Astrocyte of the spinal cord (primary cell): ENCODE data around the gene FLT1.

Source experiments
- DNase-seq: peaks from one replicate; pipeline ENCODE4 v3.0.0; 2011; ENCODE audit warnings: low read depth, low spot score
- H3K4me3 ChIP-seq: 2 replicates; pipeline ENCODE4 v1.5.1; 2011; ENCODE audit warnings: low read depth, mild to moderate bottlenecking, low read length, moderate library complexity
- in situ Hi-C: cut with HindIII; loops from 2 replicates; pipeline ENCODE4 v1.10.0; 2017; ENCODE audit warnings: low sequenced_read_pairs
- TF ChIP-seq, protein P1 (sequence below): IDR thresholded peaks from 2 replicates; pipeline ENCODE4 v1.5.1; 2012; ENCODE audit warnings: low read depth, mild to moderate bottlenecking, low read length, inconsistent platforms

FLT1 gene

DNA sequence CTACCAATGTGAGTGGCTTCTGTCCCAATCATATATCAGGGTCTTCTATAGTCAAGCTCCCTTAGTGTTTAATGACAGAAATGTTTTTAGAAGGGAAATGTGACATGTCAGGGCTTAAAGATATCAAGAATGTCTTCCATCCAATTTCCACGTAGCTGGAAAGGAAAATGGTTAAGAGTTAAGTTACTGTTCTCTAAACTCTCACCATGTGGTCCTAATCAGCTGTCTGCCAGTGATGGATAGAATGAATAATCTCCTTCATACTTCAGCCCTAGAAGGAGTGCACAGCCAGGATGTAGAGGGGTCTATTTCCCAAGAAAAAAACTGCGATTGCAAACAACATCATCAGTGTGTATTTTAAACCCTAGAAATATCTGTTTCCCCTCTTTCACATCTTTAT lies 36.3 kb downstream of the FLT1 start:
- DNase-seq = no peak
- in situ Hi-C loops = no loop called here
- H3K4me3 ChIP-seq = no peak overlapping the region
- TF ChIP-seq, protein P1, sequence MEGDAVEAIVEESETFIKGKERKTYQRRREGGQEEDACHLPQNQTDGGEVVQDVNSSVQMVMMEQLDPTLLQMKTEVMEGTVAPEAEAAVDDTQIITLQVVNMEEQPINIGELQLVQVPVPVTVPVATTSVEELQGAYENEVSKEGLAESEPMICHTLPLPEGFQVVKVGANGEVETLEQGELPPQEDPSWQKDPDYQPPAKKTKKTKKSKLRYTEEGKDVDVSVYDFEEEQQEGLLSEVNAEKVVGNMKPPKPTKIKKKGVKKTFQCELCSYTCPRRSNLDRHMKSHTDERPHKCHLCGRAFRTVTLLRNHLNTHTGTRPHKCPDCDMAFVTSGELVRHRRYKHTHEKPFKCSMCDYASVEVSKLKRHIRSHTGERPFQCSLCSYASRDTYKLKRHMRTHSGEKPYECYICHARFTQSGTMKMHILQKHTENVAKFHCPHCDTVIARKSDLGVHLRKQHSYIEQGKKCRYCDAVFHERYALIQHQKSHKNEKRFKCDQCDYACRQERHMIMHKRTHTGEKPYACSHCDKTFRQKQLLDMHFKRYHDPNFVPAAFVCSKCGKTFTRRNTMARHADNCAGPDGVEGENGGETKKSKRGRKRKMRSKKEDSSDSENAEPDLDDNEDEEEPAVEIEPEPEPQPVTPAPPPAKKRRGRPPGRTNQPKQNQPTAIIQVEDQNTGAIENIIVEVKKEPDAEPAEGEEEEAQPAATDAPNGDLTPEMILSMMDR = no peak

DNA sequence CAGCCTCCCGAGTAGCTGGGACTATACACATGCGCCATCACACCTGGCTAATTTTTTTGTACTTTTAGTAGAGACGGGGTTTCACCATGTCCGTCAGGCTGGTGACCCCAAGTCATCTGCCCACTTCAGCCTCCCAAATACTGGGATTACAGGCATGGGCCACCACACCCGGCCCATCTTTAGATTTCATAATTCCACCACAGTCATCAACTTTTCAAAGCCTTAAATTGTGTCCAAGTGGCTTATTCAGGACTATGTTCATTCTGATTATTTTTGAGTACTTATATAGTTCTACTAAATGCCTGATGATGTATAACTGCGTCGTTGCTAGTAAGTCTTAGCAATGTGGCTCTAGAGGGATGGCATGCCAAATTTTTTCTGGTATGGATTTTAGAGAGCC lies 36.9 kb downstream of the FLT1 start:
- TF ChIP-seq, protein P1 = no peak
- no peak for DNase-seq

DNA sequence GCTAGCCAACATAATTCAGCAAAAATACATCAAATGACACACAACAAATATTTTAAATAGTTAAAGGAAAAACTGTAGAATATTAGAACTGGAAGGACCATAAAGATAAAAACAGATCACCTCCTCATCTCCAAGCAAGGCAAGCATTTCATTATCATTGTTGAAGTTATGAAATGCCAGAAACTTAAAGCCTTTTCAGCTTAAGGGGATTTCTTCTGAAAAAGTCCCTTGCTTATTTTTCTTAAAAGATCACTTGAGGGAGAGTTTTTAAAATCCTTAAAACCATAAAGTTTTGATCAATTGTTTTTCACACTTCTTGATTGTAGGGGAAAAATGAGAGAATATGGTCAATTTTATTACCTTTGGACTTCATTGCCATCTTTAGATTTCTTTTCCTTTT lies 37.4 kb downstream of the FLT1 start:
- H3K4me3 ChIP-seq = no peak overlapping the region
- in situ Hi-C loops = no loop called here
- no peak for DNase-seq

More for the DNA sequence above, 36.9 kb downstream of the FLT1 start:
- H3K4me3 ChIP-seq = no peak overlapping the region
- in situ Hi-C loops = no loop called here

DNA sequence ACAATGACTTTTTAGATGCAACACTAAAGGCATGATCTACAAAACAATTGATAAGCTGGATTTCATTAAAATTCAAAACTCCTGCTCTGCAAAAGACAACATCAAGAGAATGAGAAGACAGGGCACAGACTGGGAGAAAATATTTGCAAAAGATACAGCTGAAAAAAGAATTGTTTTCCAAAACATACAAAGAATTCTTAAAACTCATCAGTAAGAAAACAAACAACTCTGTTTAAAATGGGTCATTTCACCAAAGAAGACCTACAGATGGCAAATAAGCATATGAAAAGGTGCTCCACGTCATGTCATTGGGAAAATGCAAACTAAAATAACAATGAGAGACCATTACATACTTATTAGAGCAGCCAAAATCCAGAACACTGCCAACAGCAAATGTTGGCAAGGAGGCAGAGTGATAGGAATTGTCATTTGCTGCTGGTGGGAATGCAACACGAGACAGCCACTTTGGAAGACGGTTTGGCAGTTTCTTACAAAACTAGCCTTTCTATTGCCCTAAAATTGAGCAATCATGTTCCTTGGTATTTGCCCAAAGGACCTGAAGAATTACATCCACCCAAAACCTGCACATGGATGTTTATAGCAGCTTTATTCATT lies 39.2 kb downstream of the FLT1 start:
- H3K4me3 ChIP-seq = no peak overlapping the region
- in situ Hi-C loops = no loop called here
- TF ChIP-seq, protein P1 = no peak
- no peak for DNase-seq

More for the DNA sequence above, 37.4 kb downstream of the FLT1 start:
- TF ChIP-seq, protein P1 = no peak

DNA sequence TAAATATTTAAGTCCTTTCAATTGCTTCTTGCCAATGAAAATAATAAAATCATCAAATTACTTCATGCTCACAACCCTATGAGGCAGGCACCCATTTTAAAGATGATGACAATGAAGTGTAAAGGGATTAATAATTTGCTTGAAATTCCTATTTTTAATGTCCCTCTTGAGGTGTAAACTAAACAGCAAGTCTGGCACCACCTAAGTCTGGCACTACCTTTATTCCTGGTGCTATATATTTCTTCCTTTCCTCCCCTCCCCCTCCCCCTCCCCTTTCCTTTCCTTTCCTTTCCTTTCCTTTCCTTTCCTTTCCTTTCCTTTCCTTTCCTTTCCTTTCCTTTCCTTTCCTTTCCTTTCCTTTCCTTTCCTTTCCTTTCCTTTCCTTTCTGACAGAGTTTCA lies 42.2 kb downstream of the FLT1 start:
- TF ChIP-seq, protein P1 = no peak
- H3K4me3 ChIP-seq = no peak overlapping the region
- in situ Hi-C loops = no loop called here
- DNase-seq = no peak

- in situ Hi-C loops = no loop called here
- no peak for DNase-seq
- no peak overlapping the region for H3K4me3 ChIP-seq
- TF ChIP-seq, protein P1 = no peak
Observed at GRCh38 chr13:28451482-28452217, 43.3 kb downstream of the FLT1 start.
